ENCODE data around the gene TECRL. TPM values are rescaled to one million over a fixed set of nuclear protein-coding genes. Genes with fewer than 3 reads are reported as not detected.

TECRL gene
- total and polyA plus RNA-seq, 10 of the 15 experiments (the other 5 are each of a cell fraction or from before 2014, with no cell fraction given): 0.10 TPM; not detected in 9

- no peak for ATAC-seq
- no peaks in the 10 kb centered on the region for H4K20me1 ChIP-seq (ENCODE audit: control insufficient read depth, insufficient read depth)
- H3K27ac ChIP-seq (ENCODE audit: control insufficient read depth, insufficient read depth): no peak overlapping the region
- H3K27me3 ChIP-seq (replicated peaks in 1 of 2; ENCODE audit: control insufficient read depth in 2 of 2, insufficient read depth in 2 of 2, low read length in 1 of 2): no peaks in the 10 kb centered on the region
- CTCF ChIA-PET: no interaction called here
- DNase-seq (ENCODE audit: low read depth, low spot score): no peak
- BruUV-seq (replicated peaks): no TSS peak
- H3K79me2 ChIP-seq (ENCODE audit: control insufficient read depth, insufficient read depth, low read length): no peaks in the 10 kb centered on the region
- FAIRE-seq: no peak
- 0% methylated on average over 1 of the region's 1 CpG for WGBS (ENCODE audit: insufficient coverage, insufficient replicate concordance, low lambda C conversion rate, missing lambda C conversion rate)
- in situ Hi-C loops (cut with MboI): no loop called here
- SMC1A ChIA-PET (ENCODE audit: uncharacterized antibody, unreplicated experiment): no interaction called here
- no peak overlapping the region for H2AFZ ChIP-seq (ENCODE audit: control insufficient read depth, low read depth, low read length)
- H3K9ac ChIP-seq (ENCODE audit: control insufficient read depth, insufficient read depth, low read length): no peak overlapping the region
- POLR2A ChIA-PET: no interaction called here
- TF ChIP-seq ZBTB4 (CRISPR knock-in tag; IDR thresholded peaks at IDR 0.05) (no peak), GABPA (IDR thresholded peaks at IDR 0.05; ENCODE audit: low read depth) (no peak), MXI1 (IDR thresholded peaks at IDR 0.05; ENCODE audit: low read depth, low read length) (no peak), WRNIP1 (IDR thresholded peaks at IDR 0.05; ENCODE audit: borderline replicate concordance, low read depth, low read length) (no peak), POLR2A (IDR thresholded peaks at IDR 0.05; ENCODE audit: low read depth, low read length) (no peak), NFIC (IDR thresholded peaks at IDR 0.05; ENCODE audit: low read depth, low read length) (no peak), NFYA (IDR thresholded peaks at IDR 0.05; ENCODE audit: borderline replicate concordance, low read depth, low read length) (no peak), E2F4 (IDR thresholded peaks at IDR 0.05; ENCODE audit: low read depth, low read length) (no peak), MTA3 (IDR thresholded peaks at IDR 0.05; ENCODE audit: borderline replicate concordance, low read length) (no peak), YY1 (IDR thresholded peaks at IDR 0.05; ENCODE audit: low read depth, low read length) (no peak), ZNF274 (IDR thresholded peaks at IDR 0.05; ENCODE audit: insufficient read depth, insufficient read length) (no peak), BRCA1 (IDR thresholded peaks at IDR 0.05; ENCODE audit: low read depth, low read length) (no peak), GATAD2B (conservative IDR thresholded peaks at IDR 0.05; ENCODE audit: low read depth) (no peak), SKIL (IDR thresholded peaks at IDR 0.05; ENCODE audit: low read depth, poor library complexity, severe bottlenecking) (no peak), ELK1 (IDR thresholded peaks at IDR 0.05; ENCODE audit: low read depth, low read length) (no peak), RB1 (IDR thresholded peaks at IDR 0.05; ENCODE audit: borderline replicate concordance) (no peak), PAX8 (IDR thresholded peaks at IDR 0.05) (no peak), ESRRA (IDR thresholded peaks at IDR 0.05; ENCODE audit: low read length) (no peak), USF2 (IDR thresholded peaks at IDR 0.05; ENCODE audit: borderline replicate concordance, low read depth, low read length) (no peak)
- H3K9me3 ChIP-seq (replicated peaks; ENCODE audit: control insufficient read depth, insufficient read depth, low read length): no peaks in the 10 kb centered on the region
- no peak overlapping the region for H3K4me3 ChIP-seq
- H3K36me3 ChIP-seq (ENCODE audit: control insufficient read depth in 2 of 2, insufficient read depth in 2 of 2, low read length in 1 of 2): no peaks in the 10 kb centered on the region
- RAD21 ChIA-PET (ENCODE audit: unreplicated experiment): no interaction called here
- no peak overlapping the region for H3K4me2 ChIP-seq (ENCODE audit: control insufficient read depth, insufficient read depth)
- H3K4me1 ChIP-seq (ENCODE audit: control insufficient read depth, insufficient read depth, low read length): no peaks in the 10 kb centered on the region
- intact Hi-C loops (cut with micrococcal nuclease; ENCODE audit: unreplicated experiment): no loop called here
These were observed 21.0 kb downstream of the TECRL start for GRCh38 chr4:64388252-64388651.
